HG02588 (cell line): ENCODE measurements around the gene C5orf15.

Source experiments
- ATAC-seq: cut with Tn5 transposase; IDR thresholded peaks from one replicate; pipeline ENCODE4 v1.9.1; 2021; ENCODE audit warnings: mild to moderate bottlenecking, moderate library complexity; ENCODE audit not compliant: unreplicated experiment

The C5orf15 gene

GRCh38 chr5:133925866-133926488, 42.4 kb downstream of the C5orf15 start:
- no peak for ATAC-seq

- ATAC-seq = no peak
Observed at GRCh38 chr5:133925269-133925668, 43.2 kb downstream of the C5orf15 start.

GRCh38 chr5:133924221-133924920, 44.1 kb downstream of the C5orf15 start:
- no peak for ATAC-seq

- ATAC-seq = no peak
Observed at GRCh38 chr5:133921979-133922378, 46.4 kb downstream of the C5orf15 start.

- ATAC-seq = no peak
Observed at GRCh38 chr5:133921069-133921468, 47.4 kb downstream of the C5orf15 start.

GRCh38 chr5:133919148-133920136, 49.0 kb downstream of the C5orf15 start:
- ATAC-seq = no peak

- no peak for ATAC-seq
Observed at GRCh38 chr5:133918731-133919130, 49.7 kb downstream of the C5orf15 start.

- no peak for ATAC-seq
Observed at GRCh38 chr5:133918316-133918715, 50.1 kb downstream of the C5orf15 start.

- no peak for ATAC-seq
Observed at GRCh38 chr5:133917785-133918184, 50.6 kb downstream of the C5orf15 start.

- no peak for ATAC-seq
Observed at GRCh38 chr5:133916914-133917313, 51.5 kb downstream of the C5orf15 start.

- no peak for ATAC-seq
Observed at GRCh38 chr5:133916479-133916878, 51.9 kb downstream of the C5orf15 start.

GRCh38 chr5:133914434-133914833, 54.0 kb downstream of the C5orf15 start:
- no peak for ATAC-seq

GRCh38 chr5:133913413-133914155, 54.8 kb downstream of the C5orf15 start:
- no peak for ATAC-seq

- no peak for ATAC-seq
Observed at GRCh38 chr5:133912951-133913350, 55.5 kb downstream of the C5orf15 start.

GRCh38 chr5:133910571-133910970, 57.9 kb downstream of the C5orf15 start:
- ATAC-seq = no peak

GRCh38 chr5:133909603-133910002, 58.8 kb downstream of the C5orf15 start:
- ATAC-seq = no peak

- ATAC-seq = no peak
Observed at GRCh38 chr5:133907075-133907474, 61.4 kb downstream of the C5orf15 start.

- no peak for ATAC-seq
Observed at GRCh38 chr5:133906303-133906702, 62.1 kb downstream of the C5orf15 start.
